Left lung (tissue), 10 donors: ENCODE data around the gene ZFP57. TPM values are rescaled to one million over a fixed set of nuclear protein-coding genes. Genes with fewer than 3 reads are reported as not detected.

Source experiments
- ATAC-seq: fragments of 200-7000 bp; cut with Tn5 transposase; one replicate; pipeline ENCODE4 v1.9.1; 2020; ENCODE audit warnings: moderate library complexity
- DNase-seq, 4 donors: peaks; one replicate each; pipeline ENCODE4 v3.0.0-alpha.2; 2013 to 2020
- H3K27ac ChIP-seq, 2 donors: fragments of 200-600 bp; sonication (generic) in 1 of 2; one replicate each; pipeline versions ENCODE4 v1.5.0 to v1.8.0; 2020 to 2021
- H3K27me3 ChIP-seq, 2 donors: fragments of 200-600 bp; sonication (generic) in 1 of 2; one replicate each; pipeline versions ENCODE4 v1.5.0 to v1.8.0; 2020 to 2021
- H3K36me3 ChIP-seq, 2 donors: fragments of 200-600 bp; sonication (generic) in 1 of 2; one replicate each; pipeline versions ENCODE4 v1.5.0 to v1.8.0; 2020 to 2021
- H3K4me1 ChIP-seq, 2 donors: fragments of 200-600 bp; one replicate each; pipeline ENCODE4 v1.8.0; 2021
- H3K4me3 ChIP-seq, 2 donors: fragments of 200-600 bp; sonication (generic) in 1 of 2; one replicate each; pipeline versions ENCODE4 v1.5.0 to v1.8.0; 2020 to 2021; ENCODE audit warnings: mild to moderate bottlenecking in 1 of 2
- H3K9me3 ChIP-seq, 2 donors: fragments of 200-600 bp; sonication (generic) in 1 of 2; one replicate each; pipeline versions ENCODE4 v1.5.0 to v1.8.0; 2020 to 2021
- CTCF ChIP-seq, 2 donors: fragments of 200-600 bp; sonication (generic) in 1 of 2; IDR thresholded peaks; one replicate each; pipeline versions ENCODE4 v1.5.0 to v1.8.0; 2021; ENCODE audit warnings: antibody characterized with exemption in 2 of 2
- intact Hi-C, 2 donors: fragments of 100-400 bp; cut with DNase I; formaldehyde crosslinking; loops; one replicate each; pipeline versions ENCODE4 v1.11.2 to v1.14.2; 2022
- polyA plus RNA-seq, 6 donors: library from polyadenylated mRNA; unstranded; fragments of 120-200 nt; gene quantifications; one replicate each; pipeline ENCODE4 v1.2.1, GENCODE V29; 2013; ENCODE audit not compliant: insufficient read length in 6 of 6
- total RNA-seq, 2 donors: library from RNA; stranded (reverse); fragmentation: NEBNext Ultra II Directional; extraction: Animal tissue kit (Norgen Biotek cat#: 25700); gene quantifications; one replicate each; pipeline ENCODE4 v1.2.1, GENCODE V29; 2021
- donor health status: DM: no; HTN: yes; CAD: no.
- donor health status: DM: no; HTN: no; CAD: no.

Gene ZFP57
- total and polyA plus RNA-seq, 8 donors = 0.61 to 0.68 TPM; not detected in 6

DNA sequence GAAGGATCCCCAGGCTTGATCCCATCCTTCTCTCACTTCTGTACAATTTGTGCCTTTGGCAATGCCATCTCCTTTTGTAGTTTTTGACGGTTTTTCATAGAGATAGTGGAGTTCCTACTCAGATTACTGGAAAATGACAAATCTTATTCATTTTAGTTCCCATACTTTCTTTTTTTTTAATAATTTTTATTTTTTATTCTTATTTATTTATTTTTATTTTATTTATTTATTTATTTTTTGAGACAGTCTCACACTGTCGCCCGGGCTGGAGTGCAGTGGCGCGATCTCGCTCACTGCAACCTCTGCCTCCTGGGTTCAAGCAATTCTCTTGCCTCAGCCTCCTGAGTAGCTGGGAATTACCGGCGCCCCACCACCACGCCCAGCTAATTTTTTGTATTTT lies 43.7 kb downstream of the ZFP57 start:
- no peak for TF ChIP-seq CTCF (IDR thresholded peaks at IDR 0.05)

DNA sequence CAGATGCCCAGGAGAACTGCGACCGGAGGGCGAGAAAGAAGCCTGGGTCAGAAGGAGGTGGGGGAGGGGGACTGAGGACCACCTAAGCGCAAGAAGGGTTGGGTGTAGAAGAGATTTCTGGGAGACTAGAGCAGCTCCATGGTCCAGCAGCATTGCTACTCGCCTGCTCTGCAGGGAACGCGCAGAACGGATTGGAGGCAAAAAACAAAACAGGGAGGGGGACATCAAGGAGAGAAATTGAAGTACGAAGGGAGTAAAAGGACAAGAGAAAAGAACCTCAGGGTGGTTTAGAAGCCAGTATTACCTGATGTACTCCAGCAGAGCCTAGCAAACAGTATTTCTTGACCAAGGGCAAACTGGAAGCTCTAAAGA lies 47.4 kb downstream of the ZFP57 start:
- peak; percentile 4 for ATAC-seq
- H3K4me3 ChIP-seq = peak overlapping the region; percentile 64 to 72
- intact Hi-C loops = no loop called here
- no peak for TF ChIP-seq CTCF (IDR thresholded peaks at IDR 0.05)
- H3K27me3 ChIP-seq = peaks cover 0 to 20% of the 10 kb centered on the region in 2 donors
- DNase-seq = no peak
- H3K4me1 ChIP-seq = peaks cover 6 to 31% of the 10 kb centered on the region in 2 donors
- H3K36me3 ChIP-seq = no peaks in the 10 kb centered on the region
- H3K9me3 ChIP-seq = no peaks in the 10 kb centered on the region
- H3K27ac ChIP-seq = peak overlapping the region in 1 of 2 donors; percentile 6

More for the DNA sequence above, 43.7 kb downstream of the ZFP57 start:
- Histone ChIP-seq H3K27ac (no peak overlapping the region), H3K27me3 (peaks cover 0 to 4% of the 10 kb centered on the region in 2 donors), H3K9me3 (no peaks in the 10 kb centered on the region), H3K4me1 (peaks cover 0 to 5% of the 10 kb centered on the region in 2 donors), H3K4me3 (no peak overlapping the region), H3K36me3 (no peaks in the 10 kb centered on the region)
- no peak for ATAC-seq
- no peak for DNase-seq
- intact Hi-C loops = no loop called here

- peaks cover 0 to 20% of the 10 kb centered on the region in 2 donors for H3K27me3 ChIP-seq
- intact Hi-C loops = no loop called here
- H3K36me3 ChIP-seq = no peaks in the 10 kb centered on the region
- ATAC-seq (peak; percentile 95), DNase-seq (peak; percentile 87 to 96 (median 92))
- peaks cover 6 to 35% of the 10 kb centered on the region in 2 donors for H3K4me1 ChIP-seq
- peak within 1 kb of the TSS; percentile 64 to 72 for H3K4me3 ChIP-seq
- no peaks in the 10 kb centered on the region for H3K9me3 ChIP-seq
- TF ChIP-seq CTCF (IDR thresholded peaks at IDR 0.05) = no peak
- H3K27ac ChIP-seq = peak within 1 kb of the TSS; percentile 6 to 55
Observed at GRCh38 chr6:29632789-29633533, 48.0 kb downstream of the ZFP57 start, which contains the start of gene GABBR1. Gene GABBR1, minus strand, starts transcription at chr6:29633183. Its CDS starts 798 bp downstream, at chr6:29632385.

- H3K4me1 ChIP-seq = peaks cover 6 to 42% of the 10 kb centered on the region in 2 donors
- TF ChIP-seq CTCF (IDR thresholded peaks at IDR 0.05) = no peak
- ATAC-seq = peak; percentile 43
- H3K27me3 ChIP-seq = peaks cover 0 to 25% of the 10 kb centered on the region in 2 donors
- H3K4me3 ChIP-seq = peak overlapping the region; percentile 64 to 72
- H3K27ac ChIP-seq = peak overlapping the region; percentile 6 to 55
- intact Hi-C loops = no loop called here
- H3K9me3 ChIP-seq = no peaks in the 10 kb centered on the region
- no peaks in the 10 kb centered on the region for H3K36me3 ChIP-seq
- DNase-seq = peak; percentile 45 to 90 (median 75)
Observed at GRCh38 chr6:29631860-29632731, 48.9 kb downstream of the ZFP57 start.
